T-cell (primary cell): ENCODE data around the gene PLAU. TPM values are rescaled to one million over a fixed set of nuclear protein-coding genes. Genes with fewer than 3 reads are reported as not detected.

Source experiments
- ATAC-seq, 4 experiments: fragments of 200-7000 bp in 3 of 4; fragments of 150-1000 bp in 1 of 4; cut with Tn5 transposase; replicated peaks in 1 of 4; 1 replicate in 3 of 4; 2 replicates in 1 of 4; pipeline ENCODE4 v1.10.0; 2021; ENCODE audit warnings: moderate library complexity in 3 of 4, mild to moderate bottlenecking in 2 of 4, moderate number of reproducible peaks in 1 of 4
- CTCF ChIA-PET, 2 donors: fragments of 300-600 bp; sonication (Branson Sonifier 250); formaldehyde crosslinking; loops; one replicate each; lab custom pipeline; 2022; ENCODE audit warnings: antibody characterized with exemption in 2 of 2; lab: Charles Lee
- POLR2A ChIA-PET, 2 donors: fragments of 300-600 bp; sonication (Branson Sonifier 250); formaldehyde crosslinking; loops; one replicate each; lab custom pipeline; 2022; ENCODE audit warnings: antibody characterized with exemption in 2 of 2; lab: Charles Lee
- DNase-seq, 35 experiments: peaks; one replicate each; pipeline versions ENCODE4 v3.0.0 to v3.0.0-alpha.2; 2013 to 2023
- H3K27ac ChIP-seq: one replicate; pipeline ENCODE4 v1.5.1; 2013; ENCODE audit warnings: low read length
- H3K27me3 ChIP-seq, 2 experiments: replicated peaks in 1 of 2; 1 replicate in 1 of 2; 2 replicates in 1 of 2; pipeline versions ENCODE4 v1.6.1 to v1.7.0; 2013; ENCODE audit warnings: low read length in 1 of 2, mixed read lengths in 1 of 2; ENCODE audit not compliant: control insufficient read depth in 2 of 2, insufficient read depth in 2 of 2; ENCODE audit errors: extremely low read depth in 1 of 2
- H3K36me3 ChIP-seq, 2 donors: 1 replicate in 1 of 2; 2 replicates in 1 of 2; pipeline versions ENCODE4 v1.6.1 to v1.7.0; 2013; ENCODE audit warnings: low read length in 1 of 2; ENCODE audit not compliant: control insufficient read depth in 2 of 2, insufficient read depth in 1 of 2; ENCODE audit errors: extremely low read depth in 1 of 2
- H3K4me1 ChIP-seq, 2 experiments: 1 replicate in 1 of 2; 2 replicates in 1 of 2; pipeline versions ENCODE4 v1.6.1 to v1.7.0; 2013; ENCODE audit warnings: low read length in 2 of 2, mixed read lengths in 1 of 2; ENCODE audit not compliant: insufficient read depth in 2 of 2, control insufficient read depth in 1 of 2; ENCODE audit errors: extremely low read depth in 1 of 2
- H3K4me3 ChIP-seq, 2 donors: 1 replicate in 1 of 2; 2 replicates in 1 of 2; pipeline versions ENCODE4 v1.5.1 to v1.7.0; 2013; ENCODE audit warnings: mild to moderate bottlenecking in 2 of 2, low read length in 1 of 2, moderate library complexity in 1 of 2; ENCODE audit not compliant: control insufficient read depth in 1 of 2; ENCODE audit errors: extremely low read depth in 1 of 2
- H3K9me3 ChIP-seq: 2 replicates; pipeline ENCODE4 v1.7.0; 2013
- H3K27ac Mint-ChIP-seq, 2 donors: one replicate each; pipeline ENCODE4 v1.8.0; 2020 to 2021; ENCODE audit warnings: mild to moderate bottlenecking in 2 of 2, mixed read lengths in 2 of 2
- H3K27me3 Mint-ChIP-seq, 2 donors: one replicate each; pipeline ENCODE4 v1.8.0; 2021 to 2022; ENCODE audit warnings: mixed read lengths in 2 of 2
- H3K36me3 Mint-ChIP-seq: one replicate; pipeline ENCODE4 v1.8.0; 2021; ENCODE audit warnings: mixed read lengths
- H3K4me1 Mint-ChIP-seq, 3 donors: one replicate each; pipeline ENCODE4 v1.8.0; 2020 to 2022; ENCODE audit warnings: mixed read lengths in 3 of 3, mild to moderate bottlenecking in 1 of 3
- H3K4me3 Mint-ChIP-seq, 3 donors: one replicate each; pipeline ENCODE4 v1.8.0; 2020 to 2022; ENCODE audit warnings: mild to moderate bottlenecking in 3 of 3, mixed read lengths in 3 of 3, moderate library complexity in 3 of 3
- H3K9me3 Mint-ChIP-seq, 3 donors: one replicate each; pipeline ENCODE4 v1.8.0; 2020 to 2022; ENCODE audit warnings: mixed read lengths in 3 of 3
- WGBS: methylation state at CpG from one replicate; pipeline ENCODE4 v1.1.5; 2013; ENCODE audit warnings: missing lambda C conversion rate; ENCODE audit not compliant: insufficient coverage; 5-methylcytosine and 5-hydroxymethylcytosine counted together
- total RNA-seq, 35 experiments: library from RNA in 6 of 35; stranded (reverse) in 6 of 35; fragments of 120-200 nt in 1 of 35; gene quantifications; one replicate each; pipeline versions ENCODE4 v1.2.1 to v1.2.4 and lab custom pipeline; 2013 to 2026

The PLAU gene
- total RNA-seq, 5 donors from 2014 or later (not counting 1 experiment from before 2014, with no cell fraction given) = 0.63 to 1.1 (median 1.1) TPM; not detected in 2

GRCh38 chr10:73875139-73875475 is 35.8 kb upstream of the PLAU start:
- H3K4me3 Mint-ChIP-seq = peak overlapping the region; percentile 85 to 91 (median 86)
- WGBS = 17% methylated on average over 2 of the region's 3 CpGs
- CTCF ChIA-PET = interaction anchor here (0.8 to 1.4 kb wide), 4 partner anchors 13 to 84 kb away, joined by 3 to 6 read pairs (median 4); no protein-coding TSS in a partner anchor
- peaks cover 2 to 24% of the 10 kb centered on the region in 2 donors for H3K36me3 ChIP-seq
- no peaks in the 10 kb centered on the region for H3K27me3 Mint-ChIP-seq
- H3K27ac ChIP-seq = peak overlapping the region; percentile 87
- no peaks in the 10 kb centered on the region for H3K27me3 ChIP-seq
- no peaks in the 10 kb centered on the region for H3K9me3 ChIP-seq
- peaks cover 72 to 76% (median 72%) of the 10 kb centered on the region in 3 donors for H3K4me1 Mint-ChIP-seq
- POLR2A ChIA-PET = interaction anchor here in 1 of 2 donors (0.7 kb wide), 1 partner anchor 10 kb away, joined by 5 read pairs; no protein-coding TSS in a partner anchor
- peak in 25 of 35 experiments; percentile 18 to 88 (median 46) for DNase-seq
- H3K4me1 ChIP-seq = peaks cover 10 to 65% of the 10 kb centered on the region in 2 experiments
- peak; percentile 40 to 64 (median 44) for ATAC-seq
- peak overlapping the region; percentile 55 to 89 for H3K4me3 ChIP-seq
- H3K36me3 Mint-ChIP-seq = peaks cover 14% of the 10 kb centered on the region
- H3K27ac Mint-ChIP-seq = peak overlapping the region; percentile 83 to 94
- H3K9me3 Mint-ChIP-seq = no peaks in the 10 kb centered on the region

GRCh38 chr10:73876157-73876556 is 34.8 kb upstream of the PLAU start:
- no peak for DNase-seq
- Mint-ChIP-seq H3K9me3 (no peaks in the 10 kb centered on the region), H3K36me3 (peaks cover 4% of the 10 kb centered on the region), H3K4me3 (peak overlapping the region in 1 of 3 donors; percentile 9), H3K27me3 (no peaks in the 10 kb centered on the region), H3K27ac (peak overlapping the region; percentile 59 to 72), H3K4me1 (peaks cover 63 to 70% (median 65%) of the 10 kb centered on the region in 3 donors)
- no peak for ATAC-seq
- no peak overlapping the region for H3K4me3 ChIP-seq
- peaks cover 0 to 15% of the 10 kb centered on the region in 2 donors for H3K36me3 ChIP-seq
- ChIA-PET CTCF (no interaction called here), POLR2A (no interaction called here)
- H3K27ac ChIP-seq = no peak overlapping the region
- WGBS = 90% methylated on average over 2 of the region's 4 CpGs
- no peaks in the 10 kb centered on the region for H3K9me3 ChIP-seq
- no peaks in the 10 kb centered on the region for H3K27me3 ChIP-seq
- peaks cover 10 to 55% of the 10 kb centered on the region in 2 experiments for H3K4me1 ChIP-seq

- Histone ChIP-seq H3K4me3 (no peak overlapping the region), H3K36me3 (peaks cover 0 to 12% of the 10 kb centered on the region in 2 donors), H3K9me3 (no peaks in the 10 kb centered on the region), H3K27ac (no peak overlapping the region), H3K27me3 (no peaks in the 10 kb centered on the region), H3K4me1 (peaks cover 10 to 51% of the 10 kb centered on the region in 2 experiments)
- ChIA-PET POLR2A (no interaction called here), CTCF (no interaction called here)
- DNase-seq (no peak), ATAC-seq (no peak)
- H3K36me3 Mint-ChIP-seq = peaks cover 4% of the 10 kb centered on the region
- H3K9me3 Mint-ChIP-seq = no peaks in the 10 kb centered on the region
- H3K27me3 Mint-ChIP-seq = no peaks in the 10 kb centered on the region
- H3K4me3 Mint-ChIP-seq = peak overlapping the region in 1 of 3 donors; percentile 9
- H3K4me1 Mint-ChIP-seq = peaks cover 59 to 66% (median 61%) of the 10 kb centered on the region in 3 donors
- peak overlapping the region; percentile 59 to 72 for H3K27ac Mint-ChIP-seq
Measured at GRCh38 chr10:73876566-73876965, 34.4 kb upstream of the PLAU start.

- CTCF ChIA-PET = no interaction called here
- ATAC-seq (no peak), DNase-seq (no peak)
- Mint-ChIP-seq H3K4me1 (peaks cover 55 to 62% (median 57%) of the 10 kb centered on the region in 3 donors), H3K27ac (peak overlapping the region; percentile 59 to 60), H3K27me3 (no peaks in the 10 kb centered on the region), H3K4me3 (no peak overlapping the region), H3K9me3 (no peaks in the 10 kb centered on the region), H3K36me3 (peaks cover 2% of the 10 kb centered on the region)
- peaks cover 0 to 8% of the 10 kb centered on the region in 2 donors for H3K36me3 ChIP-seq
- H3K27me3 ChIP-seq = no peaks in the 10 kb centered on the region
- POLR2A ChIA-PET = no interaction called here
- WGBS = 83% methylated on average over 2 of the region's 4 CpGs
- H3K9me3 ChIP-seq = no peaks in the 10 kb centered on the region
- H3K4me3 ChIP-seq = no peak overlapping the region
- H3K4me1 ChIP-seq = peaks cover 10 to 47% of the 10 kb centered on the region in 2 experiments
- H3K27ac ChIP-seq = no peak overlapping the region
Measured at GRCh38 chr10:73876971-73877370, 34.0 kb upstream of the PLAU start.

GRCh38 chr10:73877533-73878160 is 33.3 kb upstream of the PLAU start:
- Mint-ChIP-seq H3K4me1 (peaks cover 48 to 55% (median 50%) of the 10 kb centered on the region in 3 donors), H3K27me3 (no peaks in the 10 kb centered on the region), H3K36me3 (no peaks in the 10 kb centered on the region), H3K4me3 (no peak overlapping the region), H3K27ac (peak overlapping the region; percentile 59 to 60), H3K9me3 (no peaks in the 10 kb centered on the region)
- Histone ChIP-seq H3K27ac (no peak overlapping the region), H3K27me3 (no peaks in the 10 kb centered on the region), H3K9me3 (no peaks in the 10 kb centered on the region), H3K4me3 (no peak overlapping the region), H3K4me1 (peaks cover 10 to 41% of the 10 kb centered on the region in 2 experiments), H3K36me3 (peaks cover 0 to 3% of the 10 kb centered on the region in 2 donors)
- DNase-seq = no peak
- 100% methylated on average over 3 of the region's 9 CpGs for WGBS
- no peak for ATAC-seq
- CTCF ChIA-PET = interaction anchor here in 1 of 2 donors (0.7 to 3.8 kb wide), 2 partner anchors 10 to 28 kb away, joined by 3 to 77 read pairs; no protein-coding TSS in a partner anchor
- POLR2A ChIA-PET = no interaction called here

GRCh38 chr10:73878365-73878764 is 32.6 kb upstream of the PLAU start:
- no peaks in the 10 kb centered on the region for H3K36me3 Mint-ChIP-seq
- H3K27ac Mint-ChIP-seq = peak overlapping the region; percentile 60 to 71
- H3K9me3 Mint-ChIP-seq = no peaks in the 10 kb centered on the region
- WGBS = 100% methylated on average over 1 of the region's 1 CpG
- ChIA-PET CTCF (interaction anchor here (1.3 to 3.8 kb wide), 9 partner anchors 15 to 203 kb away, joined by 3 to 80 read pairs (median 24); partner anchors contain the start of gene CHCHD1 (in 1 of the 2)), POLR2A (interaction anchor here in 1 of 2 donors (0.6 kb wide), 2 partner anchors 32 to 69 kb away, joined by 3 to 7 read pairs; no protein-coding TSS in a partner anchor)
- H3K4me3 ChIP-seq = no peak overlapping the region
- H3K4me1 Mint-ChIP-seq = peaks cover 41 to 48% (median 43%) of the 10 kb centered on the region in 3 donors
- no peaks in the 10 kb centered on the region for H3K27me3 ChIP-seq
- H3K27ac ChIP-seq = no peak overlapping the region
- no peak overlapping the region for H3K4me3 Mint-ChIP-seq
- no peak for DNase-seq
- H3K9me3 ChIP-seq = no peaks in the 10 kb centered on the region
- ATAC-seq = no peak
- H3K27me3 Mint-ChIP-seq = no peaks in the 10 kb centered on the region
- H3K36me3 ChIP-seq = no peaks in the 10 kb centered on the region
- peaks cover 4 to 33% of the 10 kb centered on the region in 2 experiments for H3K4me1 ChIP-seq
